Tibial artery (tissue), 4 donors: Measurements from ENCODE around the gene TMEM203.

Source experiments
- DNase-seq, 2 donors: peaks; one replicate each; pipeline ENCODE4 v3.0.0-alpha.2; 2019
- H3K27ac ChIP-seq, 2 donors: fragments of 200-600 bp; sonication (generic) in 1 of 2; 1 replicate in 1 of 2; 2 replicates in 1 of 2; pipeline ENCODE4 v1.5.1; 2018 to 2019; ENCODE audit warnings: mild to moderate bottlenecking in 1 of 2
- H3K27me3 ChIP-seq, 2 donors: fragments of 200-600 bp; sonication (generic) in 1 of 2; one replicate each; pipeline versions ENCODE4 v1.5.1 to v1.6.0; 2016 to 2019
- H3K36me3 ChIP-seq, 3 donors: fragments of 200-600 bp; sonication (generic) in 2 of 3; one replicate each; pipeline ENCODE4 v1.5.1; 2016 to 2019; ENCODE audit warnings: mild to moderate bottlenecking in 2 of 3
- H3K4me1 ChIP-seq, 4 donors: fragments of 200-600 bp; sonication (generic) in 2 of 4; 1 replicate in 3 of 4; 2 replicates in 1 of 4; pipeline ENCODE4 v1.5.1; 2016 to 2019
- H3K4me3 ChIP-seq, 2 donors: fragments of 200-600 bp; sonication (generic) in 1 of 2; 1 replicate in 1 of 2; 2 replicates in 1 of 2; pipeline ENCODE4 v1.5.1; 2018 to 2019; ENCODE audit warnings: mild to moderate bottlenecking in 2 of 2
- H3K9me3 ChIP-seq, 3 donors: fragments of 200-600 bp; sonication (generic) in 1 of 3; one replicate each; pipeline ENCODE4 v1.5.1; 2016 to 2019
- CTCF ChIP-seq, 2 experiments: fragments of 200-600 bp in 1 of 2; fragments of 450-650 bp in 1 of 2; IDR thresholded peaks; one replicate each; pipeline ENCODE4 v1.5.1; 2017 to 2019; ENCODE audit warnings: antibody characterized with exemption in 2 of 2, mild to moderate bottlenecking in 1 of 2, moderate library complexity in 1 of 2
- intact Hi-C: fragments of 100-400 bp; cut with DNase I; formaldehyde crosslinking; loops from one replicate; pipeline ENCODE4 v1.15.0; 2023; ENCODE audit warnings: low total_unique reads

The TMEM203 gene

GRCh38 chr9:137174722-137175293, 30.6 kb downstream of the TMEM203 start:
- no peaks in the 10 kb centered on the region for H3K9me3 ChIP-seq
- peaks cover 0 to 19% (median 1%) of the 10 kb centered on the region in 4 donors for H3K4me1 ChIP-seq
- no peak overlapping the region for H3K27ac ChIP-seq
- no peak overlapping the region for H3K4me3 ChIP-seq
- peaks cover 0 to 34% of the 10 kb centered on the region in 2 donors for H3K27me3 ChIP-seq
- DNase-seq: no peak
- peaks cover 6 to 32% (median 11%) of the 10 kb centered on the region in 3 donors for H3K36me3 ChIP-seq
- intact Hi-C loops: no loop called here
- no peak for TF ChIP-seq CTCF (IDR thresholded peaks at IDR 0.05)

DNA sequence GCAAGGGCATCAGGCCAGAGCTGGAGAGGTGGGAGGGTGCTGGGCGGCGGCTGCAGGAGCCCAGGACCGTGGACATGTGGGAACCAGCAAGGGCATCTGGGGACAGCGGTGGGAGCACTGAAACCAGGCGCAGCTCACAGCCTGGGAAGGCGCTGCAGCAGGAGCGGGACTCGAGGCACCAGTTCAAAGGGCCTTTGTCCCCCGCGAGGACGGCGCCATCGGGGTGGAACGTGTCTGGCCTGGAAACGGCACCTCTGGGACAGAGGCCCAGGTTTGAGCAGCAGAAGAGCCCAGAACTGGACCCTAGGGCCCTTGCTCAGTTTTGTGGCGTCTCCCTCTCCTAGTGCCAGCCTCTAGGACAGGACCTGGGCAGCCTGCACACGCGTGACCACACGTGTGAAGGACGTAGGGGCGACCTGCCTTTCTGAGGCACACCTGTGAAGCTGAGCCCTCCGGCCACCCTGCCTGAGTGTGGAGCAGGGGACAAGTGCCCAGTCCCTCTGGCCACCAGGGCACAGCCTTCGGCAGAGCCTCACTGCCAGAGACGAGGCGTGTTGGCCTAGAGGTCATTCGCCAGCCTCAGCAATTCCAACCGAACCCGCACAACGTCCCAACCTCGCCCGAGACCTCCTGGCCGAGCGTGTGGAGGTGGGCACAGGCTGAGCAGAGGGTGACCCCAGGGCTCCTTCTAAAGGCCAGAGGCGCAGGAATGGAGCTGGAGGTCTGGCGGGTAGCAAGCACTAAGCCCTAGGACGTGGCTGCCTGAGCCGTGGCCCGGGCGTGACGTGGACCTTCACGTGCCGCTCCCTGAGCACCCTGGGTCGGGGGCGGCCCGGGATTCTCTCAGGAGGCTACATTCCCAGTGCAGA, 31.4 kb downstream of the TMEM203 start:
- H3K4me1 ChIP-seq: peaks cover 0 to 26% (median 9%) of the 10 kb centered on the region in 4 donors
- DNase-seq: no peak
- no peak for TF ChIP-seq CTCF (IDR thresholded peaks at IDR 0.05)
- no peak overlapping the region for H3K4me3 ChIP-seq
- intact Hi-C loops: no loop called here
- H3K9me3 ChIP-seq: no peaks in the 10 kb centered on the region
- peaks cover 0 to 42% of the 10 kb centered on the region in 2 donors for H3K27me3 ChIP-seq
- H3K36me3 ChIP-seq: peaks cover 0 to 24% (median 4%) of the 10 kb centered on the region in 3 donors
- no peak overlapping the region for H3K27ac ChIP-seq

DNA sequence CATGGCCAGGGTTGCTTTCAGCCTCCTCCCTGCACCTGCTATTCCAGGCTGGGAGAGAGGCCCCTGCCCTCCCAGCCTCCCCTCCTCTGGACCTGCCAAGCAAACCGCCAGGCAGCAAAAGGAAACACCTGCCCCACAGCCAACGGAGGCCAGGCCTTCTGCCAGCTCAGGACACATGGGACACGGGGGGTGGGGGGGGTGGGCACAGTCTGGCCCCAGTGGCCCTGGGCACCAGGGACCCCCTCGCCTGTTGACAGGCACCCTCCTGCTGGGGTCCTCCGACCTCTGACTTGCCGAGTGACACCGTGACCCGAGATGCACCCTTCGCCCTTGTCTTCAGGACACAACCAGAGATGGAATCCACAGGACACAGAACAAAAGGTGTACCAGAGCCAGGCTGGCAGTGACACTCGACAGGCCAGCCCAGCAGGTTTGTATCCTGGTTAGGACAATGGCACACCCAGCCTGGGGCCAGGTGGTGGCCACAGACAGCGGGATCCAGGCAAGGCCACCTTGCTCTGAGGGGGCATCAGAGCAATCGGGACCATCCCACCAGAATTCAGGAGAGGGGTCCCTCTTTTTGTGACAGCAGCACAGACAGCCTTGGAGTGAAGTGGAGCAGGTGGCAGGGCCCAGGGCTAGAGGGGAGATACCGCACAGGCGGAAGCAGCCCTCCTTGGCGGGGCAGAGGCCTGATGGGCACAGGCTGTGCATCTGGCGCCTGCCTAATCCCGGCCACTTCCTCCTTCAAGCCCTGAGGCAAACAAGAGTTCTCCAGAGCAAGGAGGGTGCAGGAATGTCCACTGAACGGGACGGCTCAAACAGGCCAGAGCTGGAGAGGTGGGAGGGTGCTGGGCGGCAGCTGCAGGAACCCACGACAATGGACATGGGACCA, 32.3 kb downstream of the TMEM203 start:
- Histone ChIP-seq H3K27me3 (peaks cover 0 to 51% of the 10 kb centered on the region in 2 donors), H3K27ac (no peak overlapping the region), H3K36me3 (peaks cover 0 to 15% (median 0%) of the 10 kb centered on the region in 3 donors), H3K4me1 (peaks cover 0 to 35% (median 18%) of the 10 kb centered on the region in 4 donors), H3K4me3 (no peak overlapping the region), H3K9me3 (no peaks in the 10 kb centered on the region)
- TF ChIP-seq CTCF (IDR thresholded peaks at IDR 0.05): no peak
- no peak for DNase-seq
- intact Hi-C loops: no loop called here

DNA sequence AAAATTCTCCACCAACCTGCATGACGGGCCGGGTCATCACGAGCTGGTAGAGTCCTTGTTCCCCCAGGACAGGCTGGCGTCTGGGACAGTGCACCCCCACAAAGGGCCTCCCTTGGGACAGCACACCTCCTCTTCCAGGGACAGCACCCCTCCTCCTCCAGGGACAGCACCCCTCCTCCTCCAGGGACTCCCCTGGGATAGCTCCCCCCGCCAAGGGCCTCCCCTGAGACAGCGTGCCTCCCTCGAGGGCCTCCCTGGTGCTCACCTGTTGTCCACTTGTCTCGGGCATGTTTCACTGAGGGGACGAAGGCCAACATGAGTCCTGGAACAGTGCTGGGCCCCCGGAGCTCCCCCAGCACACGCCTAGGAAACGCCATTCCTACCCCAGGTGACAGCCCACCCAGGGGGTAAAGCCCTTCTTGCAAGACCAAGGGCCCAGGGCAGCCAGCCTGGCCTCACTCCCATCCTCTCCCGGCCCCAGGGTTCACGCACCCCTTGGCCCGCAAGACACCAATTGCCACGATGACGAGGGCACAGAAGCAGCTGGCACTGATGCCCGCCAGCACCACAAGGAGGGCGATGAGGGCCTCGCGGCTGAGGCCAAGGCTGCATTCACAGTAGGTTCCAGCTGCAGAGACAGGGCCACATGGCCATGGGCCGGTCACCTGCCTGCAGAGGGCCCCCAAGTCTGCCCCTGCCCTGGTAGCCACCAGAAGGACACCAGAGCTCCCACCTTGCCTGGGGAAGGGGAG, 34.1 kb downstream of the TMEM203 start:
- no peak for TF ChIP-seq CTCF (IDR thresholded peaks at IDR 0.05)
- Histone ChIP-seq H3K36me3 (no peaks in the 10 kb centered on the region), H3K27me3 (peaks cover 5 to 69% of the 10 kb centered on the region in 2 donors), H3K4me1 (peaks cover 0 to 51% (median 27%) of the 10 kb centered on the region in 4 donors), H3K27ac (no peak overlapping the region), H3K9me3 (no peaks in the 10 kb centered on the region), H3K4me3 (no peak overlapping the region)
- intact Hi-C loops: no loop called here
- no peak for DNase-seq
